IPS-20b (cell line): ENCODE results near the gene OR8D4.

Experiments
- H3K27ac ChIP-seq: one replicate; pipeline ENCODE4 v1.5.1; 2013; ENCODE audit warnings: low read length
- H3K27me3 ChIP-seq: 2 replicates; pipeline ENCODE4 v1.6.1; 2013; ENCODE audit warnings: mild to moderate bottlenecking, low read length, inconsistent platforms; ENCODE audit not compliant: insufficient read depth
- H3K36me3 ChIP-seq: 2 replicates; pipeline ENCODE4 v1.6.1; 2013; ENCODE audit warnings: low read depth, mild to moderate bottlenecking, inconsistent platforms, low read length, moderate library complexity; ENCODE audit not compliant: insufficient read depth
- H3K4me1 ChIP-seq: 2 replicates; pipeline ENCODE4 v1.6.1; 2013; ENCODE audit warnings: mild to moderate bottlenecking, control low read depth, inconsistent platforms, low read length, moderate library complexity; ENCODE audit not compliant: insufficient read depth
- H3K4me3 ChIP-seq: 2 replicates; pipeline ENCODE4 v1.5.1; 2013; ENCODE audit warnings: mild to moderate bottlenecking, low read length, inconsistent platforms
- H3K9ac ChIP-seq: 2 replicates; pipeline ENCODE4 v1.6.1; 2013; ENCODE audit warnings: low read depth, mild to moderate bottlenecking, inconsistent platforms, low read length, moderate library complexity
- H3K9me3 ChIP-seq: 2 replicates; pipeline ENCODE4 v1.6.1; 2013; ENCODE audit warnings: mild to moderate bottlenecking, low read depth, low read length, inconsistent platforms; ENCODE audit not compliant: insufficient read depth

OR8D4 gene

GRCh38 chr11:123904932-123905331, 3.0 kb downstream of the OR8D4 start:
- H3K4me1 ChIP-seq = peaks cover 6% of the 10 kb centered on the region; the same call in 1 of the 2 replicates
- H3K36me3 ChIP-seq = no peaks in the 10 kb centered on the region
- H3K27me3 ChIP-seq = no peaks in the 10 kb centered on the region
- H3K9ac ChIP-seq = no peak overlapping the region
- H3K27ac ChIP-seq = no peak overlapping the region
- no peak overlapping the region for H3K4me3 ChIP-seq
- no peaks in the 10 kb centered on the region for H3K9me3 ChIP-seq

DNA sequence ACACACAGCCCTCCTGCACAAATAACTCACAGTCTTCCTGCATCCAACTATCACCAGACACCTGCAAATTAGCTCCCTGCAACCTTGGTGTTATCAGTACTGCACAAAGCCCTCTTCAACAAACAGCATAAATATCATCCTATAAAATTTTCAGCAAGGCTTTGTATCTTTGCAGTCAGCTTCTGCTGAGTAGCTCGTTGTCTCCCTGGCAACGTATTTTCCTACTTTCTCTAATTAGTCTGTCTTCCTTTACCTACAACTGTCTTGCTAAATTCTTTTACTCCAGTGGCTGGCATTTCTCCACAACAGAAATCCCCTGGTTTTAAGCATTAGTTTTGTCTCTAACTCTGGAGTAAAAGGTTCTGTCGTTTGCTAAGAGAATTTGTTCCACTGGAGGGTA, 3.9 kb downstream of the OR8D4 start:
- no peaks in the 10 kb centered on the region for H3K9me3 ChIP-seq

GRCh38 chr11:123920943-123921342, 19.0 kb downstream of the OR8D4 start:
- H3K4me1 ChIP-seq = no peaks in the 10 kb centered on the region
- H3K9ac ChIP-seq = no peak overlapping the region
- H3K4me3 ChIP-seq = no peak overlapping the region
- no peaks in the 10 kb centered on the region for H3K36me3 ChIP-seq
- no peaks in the 10 kb centered on the region for H3K27me3 ChIP-seq
- H3K9me3 ChIP-seq = no peaks in the 10 kb centered on the region
- no peak overlapping the region for H3K27ac ChIP-seq

More for the DNA sequence above, 3.9 kb downstream of the OR8D4 start:
- H3K36me3 ChIP-seq = no peaks in the 10 kb centered on the region
- H3K4me1 ChIP-seq = peaks cover 6% of the 10 kb centered on the region; the same call in 1 of the 2 replicates
- no peak overlapping the region for H3K9ac ChIP-seq
- no peak overlapping the region for H3K27ac ChIP-seq
- H3K27me3 ChIP-seq = no peaks in the 10 kb centered on the region
- no peak overlapping the region for H3K4me3 ChIP-seq

GRCh38 chr11:123924027-123924426, 22.1 kb downstream of the OR8D4 start:
- Histone ChIP-seq H3K9me3 (no peaks in the 10 kb centered on the region), H3K4me1 (no peaks in the 10 kb centered on the region), H3K27ac (no peak overlapping the region), H3K4me3 (no peak overlapping the region), H3K27me3 (no peaks in the 10 kb centered on the region), H3K36me3 (no peaks in the 10 kb centered on the region), H3K9ac (no peak overlapping the region)

GRCh38 chr11:123939317-123939716, 37.4 kb downstream of the OR8D4 start, which contains the start of gene OR4D5:
TSS of gene OR4D5 (plus strand) at chr11:123939617. CDS start at chr11:123939617, 0 bp downstream.
- Histone ChIP-seq H3K4me1 (no peaks in the 10 kb centered on the region), H3K9me3 (no peaks in the 10 kb centered on the region), H3K36me3 (no peaks in the 10 kb centered on the region), H3K27me3 (no peaks in the 10 kb centered on the region), H3K9ac (no peak within 1 kb of the TSS), H3K4me3 (no peak within 1 kb of the TSS), H3K27ac (no peak within 1 kb of the TSS)

GRCh38 chr11:123942413-123942812, 40.4 kb downstream of the OR8D4 start:
- no peaks in the 10 kb centered on the region for H3K4me1 ChIP-seq
- no peak overlapping the region for H3K9ac ChIP-seq
- no peak overlapping the region for H3K27ac ChIP-seq
- no peak overlapping the region for H3K4me3 ChIP-seq
- no peaks in the 10 kb centered on the region for H3K36me3 ChIP-seq
- H3K9me3 ChIP-seq = no peaks in the 10 kb centered on the region
- no peaks in the 10 kb centered on the region for H3K27me3 ChIP-seq

GRCh38 chr11:123943738-123944137, 41.8 kb downstream of the OR8D4 start, which contains the start of gene OR6T1:
TSS of gene OR6T1 (minus strand) at chr11:123943838. CDS start at chr11:123943838, 0 bp downstream.
- Histone ChIP-seq H3K36me3 (no peaks in the 10 kb centered on the region), H3K9ac (no peak within 1 kb of the TSS), H3K27me3 (no peaks in the 10 kb centered on the region), H3K4me1 (no peaks in the 10 kb centered on the region), H3K4me3 (no peak within 1 kb of the TSS), H3K9me3 (no peaks in the 10 kb centered on the region), H3K27ac (no peak within 1 kb of the TSS)

GRCh38 chr11:123945132-123945531, 43.2 kb downstream of the OR8D4 start:
- Histone ChIP-seq H3K9me3 (no peaks in the 10 kb centered on the region), H3K27me3 (no peaks in the 10 kb centered on the region), H3K9ac (no peak overlapping the region), H3K27ac (no peak overlapping the region), H3K36me3 (no peaks in the 10 kb centered on the region), H3K4me1 (no peaks in the 10 kb centered on the region), H3K4me3 (no peak overlapping the region)

DNA sequence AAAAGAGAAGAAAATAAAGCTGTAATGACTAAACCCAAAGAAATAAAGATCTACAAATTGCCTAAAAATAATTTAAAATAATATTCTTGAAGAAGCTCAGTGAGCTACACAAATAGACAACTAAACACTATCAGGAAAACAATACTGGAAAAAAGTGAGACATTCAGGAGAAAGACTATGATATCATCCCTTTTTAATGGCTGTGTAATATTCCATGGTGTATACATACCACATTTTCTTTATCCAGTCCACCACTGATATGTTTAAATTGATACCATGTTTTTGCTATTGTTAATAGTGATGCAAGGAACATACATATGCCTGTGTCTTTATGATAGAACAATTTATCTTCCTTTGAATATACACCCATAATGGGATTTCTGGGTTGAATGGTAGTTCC, 54.8 kb downstream of the OR8D4 start:
- Histone ChIP-seq H3K4me1 (no peaks in the 10 kb centered on the region), H3K9me3 (peaks cover 5% of the 10 kb centered on the region; the same call in 1 of the 2 replicates), H3K27ac (no peak overlapping the region), H3K4me3 (no peak overlapping the region), H3K27me3 (no peaks in the 10 kb centered on the region), H3K36me3 (no peaks in the 10 kb centered on the region), H3K9ac (no peak overlapping the region)
